ENCODE data around the gene COL20A1. TPM values are rescaled to one million over a fixed set of nuclear protein-coding genes. Genes with fewer than 3 reads are reported as not detected.
"Not testable (repeated sequence)": the region's sequence is repeated elsewhere in the genome, so short reads cannot be mapped to it uniquely, and the experiment has no call there.

COL20A1 gene
- total and polyA plus RNA-seq, 10 donors: 0.12 to 2.1 (median 0.60) TPM; not detected in 2

DNA sequence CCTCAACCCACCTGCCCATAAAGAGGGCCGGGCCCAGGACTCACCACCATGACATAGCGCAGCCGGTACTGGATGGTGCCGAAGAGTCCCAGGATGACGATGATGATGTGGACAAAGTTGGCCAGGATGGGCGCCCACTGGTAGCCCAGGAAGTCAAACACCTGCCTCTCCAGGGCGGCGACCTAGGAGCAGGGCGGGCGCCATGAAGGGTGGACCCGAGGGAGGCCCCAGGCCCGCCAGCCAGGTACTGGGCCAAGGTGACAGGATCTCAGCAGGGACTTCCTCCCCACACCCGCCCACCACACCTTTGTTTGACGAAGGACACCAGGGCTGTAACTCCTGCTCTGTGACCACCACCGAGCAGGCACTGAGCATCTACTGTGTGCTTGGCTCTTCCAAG is 43.1 kb upstream of the COL20A1 start:
- TF ChIP-seq CTCF (IDR thresholded peaks at IDR 0.05 in 8 of 11, conservative IDR thresholded peaks at IDR 0.05 in 3 of 11) (no peak), POLR2AphosphoS5 (IDR thresholded peaks at IDR 0.05) (no peak), POLR2A (IDR thresholded peaks at IDR 0.05) (no peak)
- no peak for DNase-seq
- Histone ChIP-seq H3K36me3 (no peaks in the 10 kb centered on the region), H3K27me3 (replicated peaks in 1 of 7) (peaks cover 0 to 100% (median 70%) of the 10 kb centered on the region in 7 donors), H3K27ac (no peak overlapping the region), H3K4me3 (no peak overlapping the region), H3K9me3 (no peaks in the 10 kb centered on the region), H3K4me1 (peaks cover 7 to 38% (median 20%) of the 10 kb centered on the region in 6 donors)
- intact Hi-C loops (cut with DNase I; ENCODE audit: low total_unique reads): no loop called here
- 83 to 95% (median 90%) methylated on average over 12 to 15 of the region's 15 CpGs for WGBS, 5 donors

- 27 to 41% (median 41%) methylated on average over 12 to 14 of the region's 14 CpGs for WGBS, 5 donors
- DNase-seq: not testable (repeated sequence)
Observed at GRCh38 chr20:63251350-63251749, 41.6 kb upstream of the COL20A1 start.

GRCh38 chr20:63252284-63252711 is 40.7 kb upstream of the COL20A1 start:
- TF ChIP-seq CTCF (IDR thresholded peaks at IDR 0.05 in 8 of 11, conservative IDR thresholded peaks at IDR 0.05 in 3 of 11) (no peak), POLR2A (IDR thresholded peaks at IDR 0.05) (no peak), POLR2AphosphoS5 (IDR thresholded peaks at IDR 0.05) (no peak)
- WGBS, 5 donors: 58 to 96% (median 71%) methylated on average over 3 to 8 of the region's 8 CpGs
- Histone ChIP-seq H3K9me3 (no peaks in the 10 kb centered on the region), H3K4me3 (no peak overlapping the region), H3K36me3 (no peaks in the 10 kb centered on the region), H3K27me3 (replicated peaks in 1 of 7) (peaks cover 3 to 99% (median 63%) of the 10 kb centered on the region in 7 donors), H3K27ac (no peak overlapping the region), H3K4me1 (peaks cover 7 to 27% (median 22%) of the 10 kb centered on the region in 6 donors)
- no peak for DNase-seq
- intact Hi-C loops (cut with DNase I; ENCODE audit: low total_unique reads): no loop called here

More at GRCh38 chr20:63251350-63251749, 41.6 kb upstream of the COL20A1 start:
- H3K4me1 ChIP-seq: peaks cover 7 to 36% (median 22%) of the 10 kb centered on the region in 6 donors
- peak in 3 of 11 experiments; percentile 15 to 28 (median 26) for TF ChIP-seq CTCF (IDR thresholded peaks at IDR 0.05 in 8 of 11, conservative IDR thresholded peaks at IDR 0.05 in 3 of 11)
- intact Hi-C loops (cut with DNase I; ENCODE audit: low total_unique reads); H3K27ac ChIP-seq; H3K36me3 ChIP-seq; H3K9me3 ChIP-seq; H3K4me3 ChIP-seq: not testable (repeated sequence)
- H3K27me3 ChIP-seq (replicated peaks in 1 of 7): peaks cover 3 to 100% (median 72%) of the 10 kb centered on the region in 7 donors

DNA sequence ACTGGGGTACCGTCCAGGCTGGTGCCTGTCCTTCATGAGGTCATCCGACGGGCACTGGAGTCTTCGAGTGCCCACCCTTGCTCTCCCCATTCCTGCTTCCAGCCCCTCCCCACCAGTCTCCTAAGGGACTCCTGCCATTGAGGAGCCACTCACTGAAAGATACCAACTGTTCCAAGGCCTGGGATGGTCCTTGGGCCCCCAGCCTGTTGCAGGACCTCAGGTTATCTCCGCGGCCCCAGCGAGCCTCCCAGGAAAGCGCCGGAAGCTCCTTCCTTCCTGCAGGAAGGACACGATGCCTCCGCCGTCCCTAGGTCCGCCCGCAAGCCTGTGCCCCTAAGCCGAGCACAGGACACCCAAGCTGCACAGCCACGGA is 39.9 kb upstream of the COL20A1 start:
- 6 to 28% (median 8%) methylated on average over 4 to 16 of the region's 16 CpGs for WGBS, 5 donors
- Histone ChIP-seq H3K9me3 (no peaks in the 10 kb centered on the region), H3K4me1 (peaks cover 7 to 25% (median 22%) of the 10 kb centered on the region in 6 donors), H3K4me3 (peak overlapping the region in 6 of 8 donors; percentile 6 to 60 (median 33)), H3K36me3 (no peaks in the 10 kb centered on the region), H3K27ac (no peak overlapping the region), H3K27me3 (replicated peaks in 1 of 7) (peaks cover 3 to 95% (median 55%) of the 10 kb centered on the region in 7 donors)
- no peak for DNase-seq
- TF ChIP-seq POLR2AphosphoS5 (IDR thresholded peaks at IDR 0.05) (no peak), CTCF (IDR thresholded peaks at IDR 0.05 in 8 of 11, conservative IDR thresholded peaks at IDR 0.05 in 3 of 11) (no peak), POLR2A (IDR thresholded peaks at IDR 0.05) (no peak)
- intact Hi-C loops (cut with DNase I; ENCODE audit: low total_unique reads): no loop called here

Data from spleen (tissue), 11 donors.